Measurements from ENCODE around the gene ANKRD33B. TPM values are rescaled to one million over a fixed set of nuclear protein-coding genes. Genes with fewer than 3 reads are reported as not detected.

The ANKRD33B gene
- total RNA-seq, 4 donors from 2014 or later, result 5.6 to 10.7 (median 8.2) TPM

- no peak for TF ChIP-seq CTCF (IDR thresholded peaks at IDR 0.05; ENCODE audit: low read depth)
Observed at GRCh38 chr5:10660720-10661387, 97.0 kb downstream of the ANKRD33B start.

- TF ChIP-seq CTCF (IDR thresholded peaks at IDR 0.05; ENCODE audit: low read depth), result no peak
Observed at GRCh38 chr5:10661401-10661800, 97.5 kb downstream of the ANKRD33B start.

GRCh38 chr5:10662083-10662482, 98.2 kb downstream of the ANKRD33B start:
- no peak for TF ChIP-seq CTCF (IDR thresholded peaks at IDR 0.05; ENCODE audit: low read depth)

- TF ChIP-seq CTCF (IDR thresholded peaks at IDR 0.05; ENCODE audit: low read depth), result no peak
Observed at GRCh38 chr5:10662661-10663488, 99.0 kb downstream of the ANKRD33B start.

GRCh38 chr5:10663489-10664179, 99.8 kb downstream of the ANKRD33B start:
- TF ChIP-seq CTCF (IDR thresholded peaks at IDR 0.05; ENCODE audit: low read depth), result no peak

GRCh38 chr5:10665799-10666198, 101.9 kb downstream of the ANKRD33B start:
- no peak for TF ChIP-seq CTCF (IDR thresholded peaks at IDR 0.05; ENCODE audit: low read depth)

Data from subcutaneous adipose tissue (tissue), 4 donors.